ENCODE measurements around the gene RNF225. TPM values are rescaled to one million over a fixed set of nuclear protein-coding genes. Genes with fewer than 3 reads are reported as not detected.
A peak's percentile ranks its signal among the peaks of the same experiment; 100 is the strongest.

Gene RNF225
- total and polyA plus RNA-seq, 10 of the 15 experiments (the other 5 are each of a cell fraction or from before 2014, with no cell fraction given), result 0.27 to 0.28 TPM; not detected in 8

- 0 out of 2 replicates have a peak, but pooled peaks have one; percentile 24 for TF ChIP-seq ZNF687 (IDR thresholded peaks at IDR 0.05)
- no peak for TF ChIP-seq CBX5 (IDR thresholded peaks at IDR 0.05; ENCODE audit: low read depth)
- TF ChIP-seq POLR2A (IDR thresholded peaks at IDR 0.05; ENCODE audit: low read depth, low read length), result peak; percentile 97
- peak; percentile 83 for TF ChIP-seq SIN3A (IDR thresholded peaks at IDR 0.05; ENCODE audit: low read depth, low read length)
- TF ChIP-seq, protein P1, sequence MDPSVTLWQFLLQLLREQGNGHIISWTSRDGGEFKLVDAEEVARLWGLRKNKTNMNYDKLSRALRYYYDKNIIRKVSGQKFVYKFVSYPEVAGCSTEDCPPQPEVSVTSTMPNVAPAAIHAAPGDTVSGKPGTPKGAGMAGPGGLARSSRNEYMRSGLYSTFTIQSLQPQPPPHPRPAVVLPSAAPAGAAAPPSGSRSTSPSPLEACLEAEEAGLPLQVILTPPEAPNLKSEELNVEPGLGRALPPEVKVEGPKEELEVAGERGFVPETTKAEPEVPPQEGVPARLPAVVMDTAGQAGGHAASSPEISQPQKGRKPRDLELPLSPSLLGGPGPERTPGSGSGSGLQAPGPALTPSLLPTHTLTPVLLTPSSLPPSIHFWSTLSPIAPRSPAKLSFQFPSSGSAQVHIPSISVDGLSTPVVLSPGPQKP (IDR thresholded peaks at IDR 0.05; ENCODE audit: low read depth, low read length), result no peak
- peak; percentile 85 for TF ChIP-seq CREM (IDR thresholded peaks at IDR 0.05; ENCODE audit: low read depth)
- TF ChIP-seq NKRF (conservative IDR thresholded peaks at IDR 0.05), result peak; percentile 83
- TF ChIP-seq KDM1A (IDR thresholded peaks at IDR 0.05; ENCODE audit: borderline replicate concordance), result no peak
Observed at GRCh38 chr19:58400916-58401839, 5.7 kb downstream of the RNF225 start (continued).
